Neutrophil (primary cell): ENCODE measurements around the gene ENTPD8.
"Not testable (repeated sequence)": the region's sequence is repeated elsewhere in the genome, so short reads cannot be mapped to it uniquely, and the experiment has no call there.

ENCODE experiments used
- H3K27ac ChIP-seq: fragments of 200-600 bp; sonication (generic); 2 replicates; pipeline ENCODE4 v1.5.1; 2016; ENCODE audit warnings: mild to moderate bottlenecking, moderate library complexity
- H3K27me3 ChIP-seq: fragments of 200-600 bp; sonication (generic); 2 replicates; pipeline ENCODE4 v1.6.0; 2016; ENCODE audit warnings: mild to moderate bottlenecking
- H3K36me3 ChIP-seq: fragments of 200-600 bp; sonication (generic); 2 replicates; pipeline ENCODE4 v1.5.1; 2017
- H3K4me1 ChIP-seq, 2 experiments: fragments of 200-600 bp in 1 of 2; sonication (generic) in 1 of 2; 1 replicate in 1 of 2; 2 replicates in 1 of 2; pipeline versions ENCODE4 v1.5.1 to v1.6.1; 2013 to 2016; ENCODE audit warnings: low read depth in 1 of 2, low read length in 1 of 2, mild to moderate bottlenecking in 1 of 2, moderate library complexity in 1 of 2; ENCODE audit not compliant: control insufficient read depth in 1 of 2, insufficient read depth in 1 of 2
- H3K4me3 ChIP-seq, 2 experiments: fragments of 200-600 bp in 1 of 2; sonication (generic) in 1 of 2; 1 replicate in 1 of 2; 2 replicates in 1 of 2; pipeline ENCODE4 v1.5.1; 2013 to 2016; ENCODE audit warnings: low read depth in 1 of 2, low read length in 1 of 2, mild to moderate bottlenecking in 1 of 2, moderate library complexity in 1 of 2
- H3K9me3 ChIP-seq: fragments of 200-600 bp; sonication (generic); 2 replicates; pipeline ENCODE4 v1.5.1; 2016
- CTCF ChIP-seq: fragments of 200-600 bp; sonication (generic); IDR thresholded peaks from 2 replicates; pipeline ENCODE4 v1.5.1; 2016; ENCODE audit warnings: antibody characterized with exemption

The ENTPD8 gene

GRCh38 chr9:137387891-137388560, 53.1 kb downstream of the ENTPD8 start:
- no peaks in the 10 kb centered on the region for H3K9me3 ChIP-seq
- H3K4me1 ChIP-seq: no peaks in the 10 kb centered on the region
- H3K27me3 ChIP-seq: no peaks in the 10 kb centered on the region
- no peak overlapping the region for H3K27ac ChIP-seq
- no peak overlapping the region for H3K4me3 ChIP-seq
- no peak for TF ChIP-seq CTCF
- H3K36me3 ChIP-seq: peaks cover 6% of the 10 kb centered on the region

GRCh38 chr9:137387114-137387890, 53.9 kb downstream of the ENTPD8 start:
- Histone ChIP-seq H3K27ac (no peak overlapping the region), H3K36me3 (peaks cover 3% of the 10 kb centered on the region), H3K27me3 (no peaks in the 10 kb centered on the region), H3K4me1 (no peaks in the 10 kb centered on the region), H3K4me3 (no peak overlapping the region), H3K9me3 (no peaks in the 10 kb centered on the region)
- TF ChIP-seq CTCF: no peak

- H3K27ac ChIP-seq, H3K4me1 ChIP-seq, H3K36me3 ChIP-seq, H3K9me3 ChIP-seq, H3K4me3 ChIP-seq, H3K27me3 ChIP-seq: not testable (repeated sequence)
Observed at GRCh38 chr9:137386507-137387113, 54.5 kb downstream of the ENTPD8 start.

- H3K4me1 ChIP-seq: no peaks in the 10 kb centered on the region
- no peaks in the 10 kb centered on the region for H3K36me3 ChIP-seq
Observed at GRCh38 chr9:137385061-137385655, 56.0 kb downstream of the ENTPD8 start.

More at GRCh38 chr9:137385061-137385655, 56.0 kb downstream of the ENTPD8 start:
- H3K4me3 ChIP-seq: no peak overlapping the region
- no peaks in the 10 kb centered on the region for H3K9me3 ChIP-seq
- H3K27me3 ChIP-seq: no peaks in the 10 kb centered on the region
- no peak overlapping the region for H3K27ac ChIP-seq
- TF ChIP-seq CTCF: no peak
